WERI-Rb-1 (cell line): ENCODE measurements around the gene UCHL3.

Experiments used
- DNase-seq: peaks from one replicate; pipeline ENCODE4 v3.0.0-alpha.2; 2020
- H3K27ac ChIP-seq: fragments of 250-450 bp; sonication (Bioruptor Pico); 2 replicates; pipeline ENCODE4 v1.5.1; 2020; ENCODE audit warnings: mild to moderate bottlenecking, moderate library complexity
- H3K27me3 ChIP-seq: fragments of 250-450 bp; sonication (Bioruptor Pico); 2 replicates; pipeline ENCODE4 v1.5.1; 2021; ENCODE audit warnings: mild to moderate bottlenecking, low read depth, moderate library complexity; ENCODE audit not compliant: insufficient read depth, severe bottlenecking
- H3K36me3 ChIP-seq: fragments of 250-450 bp; sonication (Bioruptor Pico); 2 replicates; pipeline ENCODE4 v1.5.1; 2020; ENCODE audit warnings: mild to moderate bottlenecking, moderate library complexity
- H3K4me3 ChIP-seq: 2 replicates; pipeline ENCODE4 v1.5.1; 2011; ENCODE audit warnings: low read depth, mild to moderate bottlenecking, control low read depth, low read length
- H3K9me3 ChIP-seq: fragments of 250-450 bp; sonication (Bioruptor Pico); 2 replicates; pipeline ENCODE4 v1.5.1; 2021; ENCODE audit warnings: mild to moderate bottlenecking, moderate library complexity; ENCODE audit not compliant: severe bottlenecking
- TF ChIP-seq, protein P1 (sequence below): IDR thresholded peaks from 2 replicates; pipeline ENCODE4 v1.5.1; 2011; ENCODE audit warnings: low read depth, mild to moderate bottlenecking, control low read depth, inconsistent platforms, low read length

Gene UCHL3

DNA sequence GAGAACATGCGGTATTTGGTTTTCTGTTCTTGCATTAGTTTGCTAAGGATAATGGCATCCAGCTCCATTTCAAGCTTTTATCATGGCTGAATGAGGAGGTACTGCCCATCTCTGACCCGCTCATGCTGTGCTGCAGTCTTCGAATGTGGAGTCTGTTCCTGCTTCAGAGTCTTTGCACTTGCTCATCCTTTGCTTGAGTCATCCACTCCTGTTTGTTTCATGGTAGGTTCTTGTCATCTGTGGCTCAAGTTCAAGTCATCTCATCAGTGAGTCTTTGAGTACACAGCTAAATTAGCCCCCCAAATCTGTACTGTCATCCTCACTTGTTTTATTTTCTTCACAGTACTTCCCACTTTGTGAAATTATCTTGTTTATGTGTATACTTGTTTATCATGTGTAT is 5.4 kb downstream of the UCHL3 start:
- TF ChIP-seq, protein P1, sequence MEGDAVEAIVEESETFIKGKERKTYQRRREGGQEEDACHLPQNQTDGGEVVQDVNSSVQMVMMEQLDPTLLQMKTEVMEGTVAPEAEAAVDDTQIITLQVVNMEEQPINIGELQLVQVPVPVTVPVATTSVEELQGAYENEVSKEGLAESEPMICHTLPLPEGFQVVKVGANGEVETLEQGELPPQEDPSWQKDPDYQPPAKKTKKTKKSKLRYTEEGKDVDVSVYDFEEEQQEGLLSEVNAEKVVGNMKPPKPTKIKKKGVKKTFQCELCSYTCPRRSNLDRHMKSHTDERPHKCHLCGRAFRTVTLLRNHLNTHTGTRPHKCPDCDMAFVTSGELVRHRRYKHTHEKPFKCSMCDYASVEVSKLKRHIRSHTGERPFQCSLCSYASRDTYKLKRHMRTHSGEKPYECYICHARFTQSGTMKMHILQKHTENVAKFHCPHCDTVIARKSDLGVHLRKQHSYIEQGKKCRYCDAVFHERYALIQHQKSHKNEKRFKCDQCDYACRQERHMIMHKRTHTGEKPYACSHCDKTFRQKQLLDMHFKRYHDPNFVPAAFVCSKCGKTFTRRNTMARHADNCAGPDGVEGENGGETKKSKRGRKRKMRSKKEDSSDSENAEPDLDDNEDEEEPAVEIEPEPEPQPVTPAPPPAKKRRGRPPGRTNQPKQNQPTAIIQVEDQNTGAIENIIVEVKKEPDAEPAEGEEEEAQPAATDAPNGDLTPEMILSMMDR = no peak
- H3K27ac ChIP-seq = no peak overlapping the region

DNA sequence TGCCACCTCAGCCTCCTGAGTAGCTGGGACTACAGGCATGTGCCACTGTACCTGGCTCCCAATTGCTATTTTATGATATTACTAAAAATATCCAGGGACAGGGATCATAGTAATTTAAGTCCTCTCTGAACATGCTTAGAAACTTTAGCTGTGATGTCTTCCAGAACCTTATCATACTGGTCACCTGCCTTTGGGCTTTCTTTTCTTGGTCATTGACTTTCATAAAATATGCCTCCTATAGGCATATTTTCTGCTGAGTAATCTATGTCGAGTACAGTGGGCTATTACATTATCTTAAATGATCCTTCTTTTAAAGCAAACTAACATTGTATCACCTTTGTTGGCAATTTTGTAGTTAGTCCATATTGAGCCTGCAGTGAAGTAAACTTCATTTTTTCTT is 6.2 kb downstream of the UCHL3 start:
- DNase-seq = no peak
- Histone ChIP-seq H3K4me3 (no peak overlapping the region), H3K9me3 (no peaks in the 10 kb centered on the region), H3K27ac (no peak overlapping the region), H3K27me3 (no peaks in the 10 kb centered on the region), H3K36me3 (no peaks in the 10 kb centered on the region)
- TF ChIP-seq, protein P1 = no peak

More for the DNA sequence above, 5.4 kb downstream of the UCHL3 start:
- Histone ChIP-seq H3K4me3 (no peak overlapping the region), H3K27me3 (no peaks in the 10 kb centered on the region), H3K9me3 (no peaks in the 10 kb centered on the region), H3K36me3 (no peaks in the 10 kb centered on the region)
- no peak for DNase-seq

DNA sequence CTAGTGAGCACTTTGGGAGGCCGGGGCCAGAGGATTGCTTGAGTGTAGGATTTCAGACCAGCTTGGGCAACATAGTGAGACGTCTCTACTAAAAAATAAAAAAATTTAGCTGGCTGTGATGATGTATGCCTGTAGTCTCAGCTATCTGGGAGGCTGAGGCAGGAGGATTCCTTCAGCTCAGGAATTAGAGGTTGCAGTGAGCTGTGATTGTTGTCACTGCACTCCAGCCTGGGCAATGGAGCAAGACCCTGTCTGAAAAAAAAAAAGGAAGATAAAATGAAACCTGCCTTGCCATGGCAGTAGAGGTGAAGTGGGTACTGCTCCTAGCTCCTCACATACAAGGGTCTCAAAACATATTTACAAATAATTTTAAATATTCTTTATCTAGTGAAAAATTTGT is 7.4 kb downstream of the UCHL3 start:
- no peak overlapping the region for H3K4me3 ChIP-seq
- TF ChIP-seq, protein P1 = no peak
- H3K9me3 ChIP-seq = no peaks in the 10 kb centered on the region
- DNase-seq = no peak
- no peaks in the 10 kb centered on the region for H3K27me3 ChIP-seq
- no peaks in the 10 kb centered on the region for H3K36me3 ChIP-seq
- no peak overlapping the region for H3K27ac ChIP-seq

DNA sequence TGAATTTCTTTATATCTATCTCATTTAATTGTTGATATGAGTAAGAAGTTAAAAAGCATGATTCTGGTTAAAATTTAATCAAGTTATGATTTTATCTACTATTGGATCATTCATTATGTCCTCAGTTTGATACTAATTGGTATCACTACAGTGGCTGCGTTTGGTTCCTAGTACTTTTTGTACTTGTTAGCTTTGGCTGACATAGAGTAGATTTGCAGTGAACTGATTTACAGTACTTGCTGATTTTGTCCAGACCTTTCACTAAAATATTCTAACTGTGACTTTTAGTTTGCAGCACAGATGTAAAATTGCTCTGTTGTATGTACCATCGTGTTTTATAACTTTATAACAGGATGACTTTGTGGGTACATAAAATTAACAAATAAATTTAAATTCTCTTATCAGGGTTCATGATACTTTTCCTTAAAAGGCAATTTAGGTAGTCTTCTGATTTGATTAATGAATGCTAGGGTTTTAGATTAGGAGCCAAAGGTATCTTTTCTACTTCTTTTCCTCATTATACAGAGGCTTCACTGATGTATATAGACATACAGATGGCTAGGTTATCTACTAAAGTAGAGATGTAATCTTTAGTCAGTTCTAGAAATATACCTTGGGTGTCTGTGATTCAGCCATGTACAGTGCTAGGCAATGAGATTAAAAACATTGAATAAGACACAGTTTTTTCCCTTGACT is 8.7 kb downstream of the UCHL3 start:
- DNase-seq = no peak
- Histone ChIP-seq H3K27ac (no peak overlapping the region), H3K4me3 (no peak overlapping the region), H3K36me3 (no peaks in the 10 kb centered on the region), H3K9me3 (no peaks in the 10 kb centered on the region), H3K27me3 (no peaks in the 10 kb centered on the region)
- TF ChIP-seq, protein P1 = no peak

DNA sequence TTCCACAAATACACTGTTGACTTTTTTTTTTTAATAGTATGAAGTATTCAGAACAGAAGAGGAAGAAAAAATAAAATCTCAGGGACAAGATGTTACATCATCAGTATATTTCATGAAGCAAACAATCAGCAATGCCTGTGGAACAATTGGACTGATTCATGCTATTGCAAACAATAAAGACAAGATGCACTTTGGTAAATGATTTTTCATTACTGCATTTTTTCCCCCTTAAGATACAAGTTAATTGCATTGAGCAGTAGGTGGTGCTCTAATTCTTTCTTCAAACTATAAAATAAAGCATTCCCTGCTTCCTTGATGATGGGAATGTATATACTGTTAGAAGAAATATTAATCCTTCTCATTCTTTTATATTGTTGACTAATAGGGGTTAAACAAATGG is 17.1 kb downstream of the UCHL3 start:
- Histone ChIP-seq H3K27me3 (no peaks in the 10 kb centered on the region), H3K36me3 (no peaks in the 10 kb centered on the region), H3K27ac (no peak overlapping the region), H3K4me3 (no peak overlapping the region), H3K9me3 (no peaks in the 10 kb centered on the region)
- TF ChIP-seq, protein P1 = no peak
- no peak for DNase-seq

DNA sequence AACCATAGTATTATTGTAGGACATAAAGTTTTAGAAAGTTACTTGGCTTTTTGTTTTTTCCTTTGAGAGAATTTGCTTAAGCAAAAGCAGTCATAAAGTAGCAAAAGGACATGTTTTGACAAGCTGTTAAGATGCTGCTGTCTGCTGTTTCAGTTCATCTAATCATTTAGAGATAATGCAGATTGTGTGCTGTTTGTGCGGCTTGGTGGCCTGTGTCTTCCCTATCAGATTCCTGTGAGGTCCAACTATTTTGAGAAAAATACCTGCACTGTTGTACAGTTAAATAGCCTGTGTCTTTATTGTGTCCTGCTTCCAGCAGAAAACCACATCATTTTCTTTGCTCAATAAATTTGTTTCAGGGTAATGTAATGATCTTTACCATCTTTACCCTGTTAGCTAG is 20.0 kb downstream of the UCHL3 start:
- H3K36me3 ChIP-seq = no peaks in the 10 kb centered on the region
- TF ChIP-seq, protein P1 = no peak
- no peaks in the 10 kb centered on the region for H3K9me3 ChIP-seq
- H3K4me3 ChIP-seq = no peak overlapping the region
- no peak overlapping the region for H3K27ac ChIP-seq
- DNase-seq = no peak
- H3K27me3 ChIP-seq = no peaks in the 10 kb centered on the region
